ENCODE results near the gene TPSAB1. TPM values are rescaled to one million over a fixed set of nuclear protein-coding genes. Genes with fewer than 3 reads are reported as not detected.
"Not testable (repeated sequence)": the region's sequence is repeated elsewhere in the genome, so short reads cannot be mapped to it uniquely, and the experiment has no call there.

The TPSAB1 gene
- total and polyA plus RNA-seq, 3 experiments from 2014 or later: not detected

GRCh38 chr16:1256296-1256873 lies 15.9 kb downstream of the TPSAB1 start:
- H3K27ac Mint-ChIP-seq; H3K36me3 ChIP-seq (ENCODE audit: insufficient read depth, low read length); H3K36me3 Mint-ChIP-seq; CTCF ChIA-PET; H3K4me1 ChIP-seq (ENCODE audit: insufficient read depth, low read length); H3K4me1 Mint-ChIP-seq; H3K27ac ChIP-seq (ENCODE audit: low read depth, low read length); H3K9me3 Mint-ChIP-seq; POLR2A ChIA-PET; H3K9me3 ChIP-seq (ENCODE audit: low read length); DNase-seq; H3K4me3 Mint-ChIP-seq; H3K4me3 ChIP-seq (ENCODE audit: low read length): not testable (repeated sequence)
- H3K27me3 Mint-ChIP-seq: peaks cover 11 to 19% of the 10 kb centered on the region in 2 donors
- H3K27me3 ChIP-seq (ENCODE audit: insufficient read depth, low read length, poor library complexity, severe bottlenecking): peaks cover 12% of the 10 kb centered on the region

- H3K9me3 ChIP-seq (ENCODE audit: low read length): no peaks in the 10 kb centered on the region
- peaks cover 12% of the 10 kb centered on the region for H3K27me3 ChIP-seq (ENCODE audit: insufficient read depth, low read length, poor library complexity, severe bottlenecking)
- no peak for DNase-seq
- Mint-ChIP-seq H3K9me3 (no peaks in the 10 kb centered on the region), H3K36me3 (no peaks in the 10 kb centered on the region), H3K4me1 (peaks cover 2 to 6% (median 5%) of the 10 kb centered on the region in 3 donors), H3K27me3 (peaks cover 14 to 20% of the 10 kb centered on the region in 2 donors), H3K27ac (no peak overlapping the region), H3K4me3 (no peak overlapping the region)
- peaks cover 4% of the 10 kb centered on the region for H3K4me1 ChIP-seq (ENCODE audit: insufficient read depth, low read length)
- ChIA-PET CTCF (no interaction called here), POLR2A (no interaction called here)
- H3K4me3 ChIP-seq (ENCODE audit: low read length): no peak overlapping the region
- H3K27ac ChIP-seq (ENCODE audit: low read depth, low read length): no peak overlapping the region
- no peaks in the 10 kb centered on the region for H3K36me3 ChIP-seq (ENCODE audit: insufficient read depth, low read length)
Observed at GRCh38 chr16:1256874-1257322, 16.4 kb downstream of the TPSAB1 start.

DNA sequence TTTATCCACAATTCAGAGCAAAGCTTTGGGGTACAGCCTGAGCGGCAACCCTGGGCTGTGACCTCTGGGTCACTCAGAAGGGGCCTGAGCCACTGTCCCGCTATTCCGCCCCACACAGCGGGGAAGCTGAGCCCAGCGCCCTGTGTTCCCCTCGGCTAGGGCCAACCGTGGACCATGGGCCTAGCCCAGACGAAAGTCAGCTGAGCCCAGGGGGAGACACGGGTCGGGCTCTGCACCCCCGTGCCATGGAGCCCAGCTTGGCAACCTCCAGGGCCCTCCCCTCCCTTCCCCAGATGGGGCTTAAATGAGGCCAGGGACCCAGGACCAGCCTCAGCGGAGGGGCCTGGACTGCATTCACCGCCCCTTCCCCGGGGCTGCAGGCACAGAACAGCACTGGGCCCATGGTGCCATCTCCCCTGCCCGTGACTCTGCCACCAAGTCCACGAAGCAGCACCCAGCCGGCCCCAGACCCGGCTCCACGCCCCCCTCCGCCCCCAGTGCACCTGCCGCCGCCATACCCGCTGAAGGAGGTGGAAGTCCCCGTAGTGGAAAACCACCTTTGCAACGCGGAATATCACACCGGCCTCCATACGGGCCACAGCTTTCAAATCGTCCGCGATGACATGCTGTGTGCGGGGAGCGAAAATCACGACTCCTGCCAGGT lies 17.2 kb downstream of the TPSAB1 start:
- Mint-ChIP-seq H3K4me1 (peaks cover 2 to 6% (median 5%) of the 10 kb centered on the region in 3 donors), H3K27ac (no peak overlapping the region), H3K4me3 (no peak overlapping the region), H3K27me3 (peaks cover 17 to 26% of the 10 kb centered on the region in 2 donors), H3K9me3 (no peaks in the 10 kb centered on the region), H3K36me3 (no peaks in the 10 kb centered on the region)
- POLR2A ChIA-PET: no interaction called here
- Histone ChIP-seq H3K27ac (ENCODE audit: low read depth, low read length) (no peak overlapping the region), H3K36me3 (ENCODE audit: insufficient read depth, low read length) (no peaks in the 10 kb centered on the region), H3K27me3 (ENCODE audit: insufficient read depth, low read length, poor library complexity, severe bottlenecking) (peaks cover 12% of the 10 kb centered on the region), H3K9me3 (ENCODE audit: low read length) (no peaks in the 10 kb centered on the region), H3K4me1 (ENCODE audit: insufficient read depth, low read length) (peaks cover 4% of the 10 kb centered on the region), H3K4me3 (ENCODE audit: low read length) (no peak overlapping the region)
- CTCF ChIA-PET: no interaction called here
- no peak for DNase-seq

DNA sequence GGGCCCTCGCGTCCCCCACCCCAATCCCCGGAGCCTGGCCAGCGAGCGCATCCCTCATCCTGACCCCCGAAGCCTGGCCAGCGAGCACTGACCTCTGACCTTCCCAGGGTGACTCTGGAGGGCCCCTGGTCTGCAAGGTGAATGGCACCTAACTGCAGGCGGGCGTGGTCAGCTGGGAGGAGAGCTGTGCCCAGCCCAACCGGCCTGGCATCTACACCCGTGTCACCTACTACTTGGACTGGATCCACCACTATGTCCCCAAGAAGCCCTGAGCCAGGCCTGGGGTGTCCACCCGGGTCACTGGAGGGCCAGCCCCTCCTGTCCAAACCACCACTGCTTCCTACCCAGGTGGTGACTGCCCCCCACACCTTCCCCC lies 17.7 kb downstream of the TPSAB1 start:
- no peaks in the 10 kb centered on the region for H3K36me3 ChIP-seq (ENCODE audit: insufficient read depth, low read length)
- H3K4me3 ChIP-seq (ENCODE audit: low read length): no peak overlapping the region
- no peak for DNase-seq
- peaks cover 4% of the 10 kb centered on the region for H3K4me1 ChIP-seq (ENCODE audit: insufficient read depth, low read length)
- CTCF ChIA-PET: no interaction called here
- POLR2A ChIA-PET: no interaction called here
- peaks cover 12% of the 10 kb centered on the region for H3K27me3 ChIP-seq (ENCODE audit: insufficient read depth, low read length, poor library complexity, severe bottlenecking)
- no peaks in the 10 kb centered on the region for H3K9me3 ChIP-seq (ENCODE audit: low read length)
- Mint-ChIP-seq H3K9me3 (no peaks in the 10 kb centered on the region), H3K4me1 (peaks cover 2 to 6% (median 5%) of the 10 kb centered on the region in 3 donors), H3K27me3 (peaks cover 17 to 26% of the 10 kb centered on the region in 2 donors), H3K36me3 (no peaks in the 10 kb centered on the region), H3K27ac (no peak overlapping the region), H3K4me3 (no peak overlapping the region)
- no peak overlapping the region for H3K27ac ChIP-seq (ENCODE audit: low read depth, low read length)

GRCh38 chr16:1258906-1259759 lies 18.6 kb downstream of the TPSAB1 start:
- ChIA-PET CTCF (no interaction called here), POLR2A (no interaction called here)
- Mint-ChIP-seq H3K4me3 (peak overlapping the region in 6 of 7 donors; percentile 4 to 74 (median 60)), H3K27ac (no peak overlapping the region), H3K27me3 (peaks cover 17 to 26% of the 10 kb centered on the region in 2 donors), H3K36me3 (no peaks in the 10 kb centered on the region), H3K9me3 (no peaks in the 10 kb centered on the region), H3K4me1 (peaks cover 2 to 6% (median 5%) of the 10 kb centered on the region in 3 donors)
- Histone ChIP-seq H3K27me3 (ENCODE audit: insufficient read depth, low read length, poor library complexity, severe bottlenecking) (peaks cover 12% of the 10 kb centered on the region), H3K4me1 (ENCODE audit: insufficient read depth, low read length) (peaks cover 4% of the 10 kb centered on the region), H3K27ac (ENCODE audit: low read depth, low read length) (no peak overlapping the region), H3K9me3 (ENCODE audit: low read length) (no peaks in the 10 kb centered on the region), H3K4me3 (ENCODE audit: low read length) (no peak overlapping the region), H3K36me3 (ENCODE audit: insufficient read depth, low read length) (no peaks in the 10 kb centered on the region)
- no peak for DNase-seq

- peaks cover 17 to 26% of the 10 kb centered on the region in 2 donors for H3K27me3 Mint-ChIP-seq
- H3K36me3 Mint-ChIP-seq: no peaks in the 10 kb centered on the region
- Histone ChIP-seq H3K27ac (ENCODE audit: low read depth, low read length) (no peak overlapping the region), H3K27me3 (ENCODE audit: insufficient read depth, low read length, poor library complexity, severe bottlenecking) (peaks cover 12% of the 10 kb centered on the region), H3K9me3 (ENCODE audit: low read length) (no peaks in the 10 kb centered on the region), H3K36me3 (ENCODE audit: insufficient read depth, low read length) (no peaks in the 10 kb centered on the region), H3K4me1 (ENCODE audit: insufficient read depth, low read length) (peaks cover 4% of the 10 kb centered on the region), H3K4me3 (ENCODE audit: low read length) (no peak overlapping the region)
- peaks cover 2 to 6% (median 5%) of the 10 kb centered on the region in 3 donors for H3K4me1 Mint-ChIP-seq
- no peaks in the 10 kb centered on the region for H3K9me3 Mint-ChIP-seq
- ChIA-PET CTCF (no interaction called here), POLR2A (no interaction called here)
- H3K27ac Mint-ChIP-seq: no peak overlapping the region
- DNase-seq: no peak
- H3K4me3 Mint-ChIP-seq: no peak overlapping the region
Observed at GRCh38 chr16:1259760-1260068, 19.2 kb downstream of the TPSAB1 start.

DNA sequence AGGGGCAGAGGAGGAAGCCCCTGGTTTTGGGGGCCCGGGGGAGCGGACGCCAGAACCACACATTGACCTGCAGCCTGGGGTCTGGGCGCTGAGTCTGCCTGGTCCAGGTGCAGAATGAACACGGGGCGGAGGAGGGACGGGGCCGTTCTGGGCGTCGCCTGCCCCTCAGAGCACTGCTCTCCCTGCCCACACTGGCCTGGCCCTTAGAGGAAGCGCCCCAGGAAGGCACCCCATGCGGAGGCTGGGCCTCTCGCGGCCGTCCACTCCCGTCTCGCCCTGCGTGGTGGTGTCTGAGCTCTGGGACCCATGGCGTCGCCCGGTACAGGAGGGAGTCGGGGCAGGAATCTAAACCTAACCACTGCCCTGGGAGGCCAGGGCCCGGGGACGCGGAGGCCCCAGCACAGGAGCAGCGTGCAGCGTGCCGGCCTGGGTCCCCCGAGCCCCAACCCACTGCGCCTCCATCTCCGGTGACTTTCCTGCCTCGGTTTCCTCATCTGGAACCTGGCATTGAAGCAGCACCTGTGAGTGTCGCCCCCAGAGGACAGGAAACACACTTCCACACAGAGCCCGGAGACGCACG lies 19.7 kb downstream of the TPSAB1 start:
- Histone ChIP-seq H3K27ac (ENCODE audit: low read depth, low read length) (no peak overlapping the region), H3K4me3 (ENCODE audit: low read length) (no peak overlapping the region), H3K27me3 (ENCODE audit: insufficient read depth, low read length, poor library complexity, severe bottlenecking) (peaks cover 12% of the 10 kb centered on the region), H3K4me1 (ENCODE audit: insufficient read depth, low read length) (peaks cover 4% of the 10 kb centered on the region), H3K9me3 (ENCODE audit: low read length) (no peaks in the 10 kb centered on the region), H3K36me3 (ENCODE audit: insufficient read depth, low read length) (no peaks in the 10 kb centered on the region)
- no peak for DNase-seq
- CTCF ChIA-PET: no interaction called here
- no peak overlapping the region for H3K27ac Mint-ChIP-seq
- POLR2A ChIA-PET: no interaction called here
- H3K4me3 Mint-ChIP-seq: no peak overlapping the region
- H3K4me1 Mint-ChIP-seq: peaks cover 2 to 6% (median 5%) of the 10 kb centered on the region in 3 donors
- no peaks in the 10 kb centered on the region for H3K9me3 Mint-ChIP-seq
- H3K36me3 Mint-ChIP-seq: no peaks in the 10 kb centered on the region
- H3K27me3 Mint-ChIP-seq: peaks cover 17 to 26% of the 10 kb centered on the region in 2 donors
